Measurements from ENCODE around the gene PRDM16.

PRDM16 gene

DNA sequence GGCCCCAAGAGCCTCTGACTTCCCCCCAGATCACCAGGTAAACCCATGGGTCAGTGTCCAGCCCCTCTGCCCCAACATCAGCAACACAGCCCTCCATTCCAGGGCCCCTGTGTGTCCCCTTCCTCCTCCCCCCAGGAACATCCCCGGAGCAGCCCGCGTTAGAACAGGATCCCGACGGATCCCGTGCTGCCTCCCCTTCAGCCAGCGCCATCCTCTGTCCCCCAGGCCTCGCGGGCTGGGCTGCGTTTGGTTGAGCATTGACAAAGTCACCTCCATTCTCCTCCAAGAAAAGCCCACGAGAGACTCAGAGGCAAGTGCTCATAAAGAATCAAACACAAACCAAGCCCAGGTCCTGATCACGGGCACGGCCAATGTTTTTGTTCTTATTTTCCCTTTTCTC lies 225.4 kb downstream of the PRDM16 start:
- Histone ChIP-seq H3K9ac (ENCODE audit: insufficient read length, low read depth) (no peak overlapping the region), H3K27me3 (ENCODE audit: insufficient read depth, insufficient read length) (no peaks in the 10 kb centered on the region)

DNA sequence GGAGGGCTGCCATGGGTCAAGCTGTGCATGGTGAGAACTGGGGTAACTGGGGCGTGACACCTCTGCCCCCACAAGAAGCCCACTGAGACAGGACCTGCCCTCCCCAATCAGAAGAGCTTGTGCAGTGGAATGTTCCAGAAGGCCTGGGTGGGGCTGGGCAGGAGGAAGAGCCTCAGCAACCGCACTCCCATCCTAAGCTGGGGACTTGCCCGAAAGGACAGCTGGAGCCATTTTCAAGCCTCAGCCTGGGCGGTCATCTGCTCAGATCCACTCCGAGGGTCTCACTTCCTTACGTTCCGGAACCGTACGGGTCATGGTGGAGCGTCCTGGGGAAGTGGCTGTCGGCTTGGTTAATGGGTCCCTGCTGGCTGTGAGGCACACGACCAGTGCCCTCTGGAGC lies 226.8 kb downstream of the PRDM16 start:
- Histone ChIP-seq H3K4me3 (ENCODE audit: insufficient read length, low read depth) (no peak overlapping the region), H3K27me3 (ENCODE audit: insufficient read depth, insufficient read length) (no peaks in the 10 kb centered on the region), H3K4me1 (ENCODE audit: insufficient read depth, insufficient read length) (no peaks in the 10 kb centered on the region)

More for the DNA sequence above, 225.4 kb downstream of the PRDM16 start:
- Histone ChIP-seq H3K4me1 (ENCODE audit: insufficient read depth, insufficient read length) (no peaks in the 10 kb centered on the region), H3K4me3 (ENCODE audit: insufficient read length, low read depth) (no peak overlapping the region), H3K36me3 (ENCODE audit: insufficient read depth, insufficient read length, low read length) (no peaks in the 10 kb centered on the region), H3K9me3 (ENCODE audit: insufficient read depth, low read length) (no peaks in the 10 kb centered on the region)
- no peak for TF ChIP-seq ZNF274 (IDR thresholded peaks at IDR 0.05; ENCODE audit: low read depth, low read length)
- TF ChIP-seq SUZ12 (IDR thresholded peaks at IDR 0.05; ENCODE audit: extremely low read depth, insufficient read depth, insufficient read length): no peak
- no peak for TF ChIP-seq YY1 (IDR thresholded peaks at IDR 0.05; ENCODE audit: insufficient read depth, insufficient read length)
- no peak for DNase-seq (ENCODE audit: low read depth, low spot score)

GRCh38 chr1:3296326-3296725 lies 227.3 kb downstream of the PRDM16 start:
- no peak for DNase-seq (ENCODE audit: low read depth, low spot score)
- TF ChIP-seq YY1 (IDR thresholded peaks at IDR 0.05; ENCODE audit: insufficient read depth, insufficient read length) (no peak), ZNF274 (IDR thresholded peaks at IDR 0.05; ENCODE audit: low read depth, low read length) (no peak), SUZ12 (IDR thresholded peaks at IDR 0.05; ENCODE audit: extremely low read depth, insufficient read depth, insufficient read length) (no peak)
- Histone ChIP-seq H3K27me3 (ENCODE audit: insufficient read depth, insufficient read length) (no peaks in the 10 kb centered on the region), H3K36me3 (ENCODE audit: insufficient read depth, insufficient read length, low read length) (no peaks in the 10 kb centered on the region), H3K4me3 (ENCODE audit: insufficient read length, low read depth) (no peak overlapping the region), H3K4me1 (ENCODE audit: insufficient read depth, insufficient read length) (no peaks in the 10 kb centered on the region), H3K9ac (ENCODE audit: insufficient read length, low read depth) (no peak overlapping the region), H3K9me3 (ENCODE audit: insufficient read depth, low read length) (no peaks in the 10 kb centered on the region)

More for the DNA sequence above, 226.8 kb downstream of the PRDM16 start:
- TF ChIP-seq ZNF274 (IDR thresholded peaks at IDR 0.05; ENCODE audit: low read depth, low read length): no peak
- TF ChIP-seq SUZ12 (IDR thresholded peaks at IDR 0.05; ENCODE audit: extremely low read depth, insufficient read depth, insufficient read length): no peak
- TF ChIP-seq YY1 (IDR thresholded peaks at IDR 0.05; ENCODE audit: insufficient read depth, insufficient read length): no peak
- H3K9me3 ChIP-seq (ENCODE audit: insufficient read depth, low read length): no peaks in the 10 kb centered on the region
- H3K36me3 ChIP-seq (ENCODE audit: insufficient read depth, insufficient read length, low read length): no peaks in the 10 kb centered on the region
- no peak overlapping the region for H3K9ac ChIP-seq (ENCODE audit: insufficient read length, low read depth)
- DNase-seq (ENCODE audit: low read depth, low spot score): no peak

GRCh38 chr1:3296826-3297225 lies 227.8 kb downstream of the PRDM16 start:
- Histone ChIP-seq H3K4me1 (ENCODE audit: insufficient read depth, insufficient read length) (no peaks in the 10 kb centered on the region), H3K9me3 (ENCODE audit: insufficient read depth, low read length) (no peaks in the 10 kb centered on the region), H3K36me3 (ENCODE audit: insufficient read depth, insufficient read length, low read length) (no peaks in the 10 kb centered on the region), H3K9ac (ENCODE audit: insufficient read length, low read depth) (no peak overlapping the region), H3K4me3 (ENCODE audit: insufficient read length, low read depth) (no peak overlapping the region), H3K27me3 (ENCODE audit: insufficient read depth, insufficient read length) (no peaks in the 10 kb centered on the region)
- no peak for DNase-seq (ENCODE audit: low read depth, low spot score)
- TF ChIP-seq YY1 (IDR thresholded peaks at IDR 0.05; ENCODE audit: insufficient read depth, insufficient read length): no peak
- TF ChIP-seq SUZ12 (IDR thresholded peaks at IDR 0.05; ENCODE audit: extremely low read depth, insufficient read depth, insufficient read length): no peak
- TF ChIP-seq ZNF274 (IDR thresholded peaks at IDR 0.05; ENCODE audit: low read depth, low read length): no peak

GRCh38 chr1:3297756-3298155 lies 228.8 kb downstream of the PRDM16 start:
- H3K9ac ChIP-seq (ENCODE audit: insufficient read length, low read depth): no peak overlapping the region
- no peaks in the 10 kb centered on the region for H3K4me1 ChIP-seq (ENCODE audit: insufficient read depth, insufficient read length)
- no peaks in the 10 kb centered on the region; the same call in 1 of the 2 replicates for H3K9me3 ChIP-seq (ENCODE audit: insufficient read depth, low read length)
- no peak overlapping the region for H3K4me3 ChIP-seq (ENCODE audit: insufficient read length, low read depth)
- H3K27me3 ChIP-seq (ENCODE audit: insufficient read depth, insufficient read length): no peaks in the 10 kb centered on the region
- TF ChIP-seq SUZ12 (IDR thresholded peaks at IDR 0.05; ENCODE audit: extremely low read depth, insufficient read depth, insufficient read length): no peak
- no peaks in the 10 kb centered on the region for H3K36me3 ChIP-seq (ENCODE audit: insufficient read depth, insufficient read length, low read length)
- DNase-seq (ENCODE audit: low read depth, low spot score): no peak

GRCh38 chr1:3298197-3298596 lies 229.2 kb downstream of the PRDM16 start:
- no peak overlapping the region for H3K4me3 ChIP-seq (ENCODE audit: insufficient read length, low read depth)
- H3K27me3 ChIP-seq (ENCODE audit: insufficient read depth, insufficient read length): no peaks in the 10 kb centered on the region
- no peaks in the 10 kb centered on the region for H3K36me3 ChIP-seq (ENCODE audit: insufficient read depth, insufficient read length, low read length)
- H3K4me1 ChIP-seq (ENCODE audit: insufficient read depth, insufficient read length): no peaks in the 10 kb centered on the region
- H3K9me3 ChIP-seq (ENCODE audit: insufficient read depth, low read length): no peaks in the 10 kb centered on the region; the same call in 1 of the 2 replicates
- TF ChIP-seq SUZ12 (IDR thresholded peaks at IDR 0.05; ENCODE audit: extremely low read depth, insufficient read depth, insufficient read length) (no peak), YY1 (IDR thresholded peaks at IDR 0.05; ENCODE audit: insufficient read depth, insufficient read length) (no peak), ZNF274 (IDR thresholded peaks at IDR 0.05; ENCODE audit: low read depth, low read length) (no peak)
- H3K9ac ChIP-seq (ENCODE audit: insufficient read length, low read depth): no peak overlapping the region
- DNase-seq (ENCODE audit: low read depth, low spot score): no peak

GRCh38 chr1:3304246-3304645 lies 235.2 kb downstream of the PRDM16 start:
- no peak for DNase-seq (ENCODE audit: low read depth, low spot score)
- TF ChIP-seq YY1 (IDR thresholded peaks at IDR 0.05; ENCODE audit: insufficient read depth, insufficient read length): no peak
- no peak for TF ChIP-seq SUZ12 (IDR thresholded peaks at IDR 0.05; ENCODE audit: extremely low read depth, insufficient read depth, insufficient read length)
- no peak for TF ChIP-seq ZNF274 (IDR thresholded peaks at IDR 0.05; ENCODE audit: low read depth, low read length)
- Histone ChIP-seq H3K4me3 (ENCODE audit: insufficient read length, low read depth) (no peak overlapping the region), H3K27me3 (ENCODE audit: insufficient read depth, insufficient read length) (no peaks in the 10 kb centered on the region), H3K36me3 (ENCODE audit: insufficient read depth, insufficient read length, low read length) (no peaks in the 10 kb centered on the region), H3K4me1 (ENCODE audit: insufficient read depth, insufficient read length) (no peaks in the 10 kb centered on the region), H3K9me3 (ENCODE audit: insufficient read depth, low read length) (no peaks in the 10 kb centered on the region; the same call in 1 of the 2 replicates), H3K9ac (ENCODE audit: insufficient read length, low read depth) (no peak overlapping the region)
